Lower leg skin (tissue), 4 donors: ENCODE results near the gene PDSS2. TPM values are rescaled to one million over a fixed set of nuclear protein-coding genes. Genes with fewer than 3 reads are reported as not detected.

Experiments
- DNase-seq, 2 donors: peaks; one replicate each; pipeline ENCODE4 v3.0.0-alpha.2; 2019; ENCODE audit warnings: low spot score in 2 of 2
- H3K4me3 ChIP-seq: fragments of 200-600 bp; sonication (generic); 2 replicates; pipeline ENCODE4 v1.5.1; 2017; ENCODE audit warnings: mild to moderate bottlenecking, low read depth; ENCODE audit not compliant: poor library complexity, severe bottlenecking
- CTCF ChIP-seq, 3 donors: fragments of 450-650 bp; IDR thresholded peaks; one replicate each; pipeline ENCODE4 v1.5.1; 2016; ENCODE audit warnings: antibody characterized with exemption in 3 of 3, mild to moderate bottlenecking in 3 of 3, moderate library complexity in 2 of 3
- POLR2A ChIP-seq, 2 donors: fragments of 450-650 bp; IDR thresholded peaks; one replicate each; pipeline ENCODE4 v1.6.1; 2016 to 2017; ENCODE audit warnings: antibody characterized with exemption in 2 of 2, mild to moderate bottlenecking in 1 of 2, moderate library complexity in 1 of 2
- WGBS, 2 donors: methylation state at CpG; one replicate each; pipeline ENCODE4 v1.1.5; 2018; 5-methylcytosine and 5-hydroxymethylcytosine counted together
- intact Hi-C: fragments of 100-400 bp; cut with DNase I; formaldehyde crosslinking; loops from one replicate; pipeline ENCODE4 v1.15.0; 2023; ENCODE audit warnings: low total_unique reads
- total RNA-seq, 4 donors: library from RNA; depleted of rRNA; stranded (reverse); fragments of >200 nt; gene quantifications; one replicate each; pipeline ENCODE4 v1.1.0, GENCODE V29; 2016

Gene PDSS2
- total RNA-seq, 4 donors from 2014 or later = 6.9 to 14.8 (median 11.4) TPM

- no peak overlapping the region for H3K4me3 ChIP-seq
- DNase-seq = no peak
- intact Hi-C loops = no loop called here
- TF ChIP-seq CTCF (IDR thresholded peaks at IDR 0.05) = no peak
- TF ChIP-seq POLR2A (IDR thresholded peaks at IDR 0.05) = no peak
Measured at GRCh38 chr6:107413966-107414645, 45.3 kb downstream of the PDSS2 start.

- no peak overlapping the region for H3K4me3 ChIP-seq
- TF ChIP-seq CTCF (IDR thresholded peaks at IDR 0.05) (no peak), POLR2A (IDR thresholded peaks at IDR 0.05) (no peak)
- DNase-seq = no peak
- 96 to 97% methylated on average over 3 of the region's 3 CpGs for WGBS, 2 donors
- intact Hi-C loops = no loop called here
Measured at GRCh38 chr6:107411161-107411560, 48.2 kb downstream of the PDSS2 start.

- no peak for DNase-seq
- 87 to 94% methylated on average over 2 of the region's 2 CpGs for whole genome bisulfite sequencing, 2 donors
Measured at GRCh38 chr6:107409942-107410341, 49.4 kb downstream of the PDSS2 start.

GRCh38 chr6:107408714-107409113 lies 50.6 kb downstream of the PDSS2 start:
- no peak for DNase-seq
- no peak for TF ChIP-seq CTCF (IDR thresholded peaks at IDR 0.05)
- no peak for TF ChIP-seq POLR2A (IDR thresholded peaks at IDR 0.05)
- H3K4me3 ChIP-seq = no peak overlapping the region
- intact Hi-C loops = no loop called here
- 55 to 77% methylated on average over 3 of the region's 3 CpGs for WGBS, 2 donors

More at GRCh38 chr6:107409942-107410341, 49.4 kb downstream of the PDSS2 start:
- TF ChIP-seq CTCF (IDR thresholded peaks at IDR 0.05) (no peak), POLR2A (IDR thresholded peaks at IDR 0.05) (no peak)
- intact Hi-C loops = no loop called here
- H3K4me3 ChIP-seq = no peak overlapping the region

- no peak overlapping the region for H3K4me3 ChIP-seq
- 95 to 100% methylated on average over 3 of the region's 3 CpGs for WGBS, 2 donors
- no peak for DNase-seq
- TF ChIP-seq CTCF (IDR thresholded peaks at IDR 0.05) (no peak), POLR2A (IDR thresholded peaks at IDR 0.05) (no peak)
- intact Hi-C loops = no loop called here
Measured at GRCh38 chr6:107405002-107405401, 54.4 kb downstream of the PDSS2 start.

GRCh38 chr6:107402533-107402932 lies 56.8 kb downstream of the PDSS2 start:
- WGBS, 2 donors = 93 to 100% methylated on average over 1 of the region's 1 CpG
- H3K4me3 ChIP-seq = no peak overlapping the region
- intact Hi-C loops = no loop called here
- no peak for DNase-seq
- TF ChIP-seq CTCF (IDR thresholded peaks at IDR 0.05) (no peak), POLR2A (IDR thresholded peaks at IDR 0.05) (no peak)
